CD4-positive, alpha-beta T cell (primary cell): ENCODE measurements around the gene OR10A4. TPM values are rescaled to one million over a fixed set of nuclear protein-coding genes. Genes with fewer than 3 reads are reported as not detected.

Experiments
- ATAC-seq: fragments of 200-7000 bp; cut with Tn5 transposase; one replicate; pipeline ENCODE4 v1.10.0; 2022; ENCODE audit warnings: mild to moderate bottlenecking; ENCODE audit not compliant: poor library complexity
- CTCF ChIA-PET: fragments of 350-600 bp; sonication (Branson Sonifier 250); formaldehyde crosslinking; loops from one replicate; lab custom pipeline; 2021; ENCODE audit warnings: antibody characterized with exemption, inconsistent platforms; lab: Charles Lee
- POLR2A ChIA-PET: fragments of 350-600 bp; sonication (Branson Sonifier 250); formaldehyde crosslinking; loops from one replicate; lab custom pipeline; 2021; ENCODE audit warnings: antibody characterized with exemption, inconsistent platforms; lab: Charles Lee
- DNase-seq, 14 experiments: peaks; one replicate each; pipeline ENCODE4 v3.0.0-alpha.2; 2013 to 2020; ENCODE audit warnings: mixed read lengths in 2 of 14
- H3K27ac ChIP-seq, 2 donors: one replicate each; pipeline versions ENCODE4 v1.5.1 to v1.7.0; 2013; ENCODE audit warnings: low read length in 2 of 2, low read depth in 1 of 2, mild to moderate bottlenecking in 1 of 2
- H3K27me3 ChIP-seq, 2 experiments: 1 replicate in 1 of 2; 2 replicates in 1 of 2; pipeline versions ENCODE4 v1.6.1 to v1.7.0; 2013; ENCODE audit warnings: low read length in 2 of 2, control low read depth in 1 of 2, mild to moderate bottlenecking in 1 of 2, moderate library complexity in 1 of 2; ENCODE audit not compliant: insufficient read depth in 2 of 2, control insufficient read depth in 1 of 2
- H3K36me3 ChIP-seq: one replicate; pipeline ENCODE4 v1.6.1; 2013; ENCODE audit warnings: low read length, control low read depth; ENCODE audit not compliant: insufficient read depth
- H3K4me1 ChIP-seq: one replicate; pipeline ENCODE4 v1.6.1; 2013; ENCODE audit warnings: low read length, control low read depth; ENCODE audit not compliant: insufficient read depth
- H3K4me3 ChIP-seq: one replicate; pipeline ENCODE4 v1.5.1; 2013; ENCODE audit warnings: mild to moderate bottlenecking, low read length, moderate library complexity
- H3K9me3 ChIP-seq, 2 experiments: 1 replicate in 1 of 2; 2 replicates in 1 of 2; pipeline versions ENCODE4 v1.6.1 to v1.7.0; 2013; ENCODE audit warnings: low read length in 2 of 2, mild to moderate bottlenecking in 2 of 2, control low read depth in 1 of 2, moderate library complexity in 1 of 2; ENCODE audit not compliant: control insufficient read depth in 1 of 2, insufficient read depth in 1 of 2
- H3K27ac Mint-ChIP-seq: one replicate; pipeline ENCODE4 v1.8.0; 2020; ENCODE audit warnings: mixed read lengths
- H3K27me3 Mint-ChIP-seq: one replicate; pipeline ENCODE4 v1.8.0; 2021; ENCODE audit warnings: mixed read lengths
- H3K36me3 Mint-ChIP-seq: one replicate; pipeline ENCODE4 v1.8.0; 2021; ENCODE audit warnings: low read depth, mixed read lengths
- H3K4me1 Mint-ChIP-seq: one replicate; pipeline ENCODE4 v1.8.0; 2021; ENCODE audit warnings: low read depth, mixed read lengths
- H3K4me3 Mint-ChIP-seq: one replicate; pipeline ENCODE4 v1.8.0; 2020; ENCODE audit warnings: mild to moderate bottlenecking, mixed read lengths
- H3K9me3 Mint-ChIP-seq: one replicate; pipeline ENCODE4 v1.8.0; 2020; ENCODE audit warnings: mixed read lengths
- intact Hi-C, 2 experiments: fragments of 100-400 bp; cut with DNase I in 1 of 2; cut with micrococcal nuclease in 1 of 2; formaldehyde crosslinking; loops; one replicate each; pipeline versions ENCODE4 v1.15.1 to v1.9.0; 2023 to 2025; cut with DNase I, micrococcal nuclease
- total RNA-seq, 174 experiments: library from RNA in 2 of 174; stranded (reverse) in 2 of 174; gene quantifications; one replicate each; pipeline ENCODE4 v1.2.3 and lab custom pipeline; 2021 to 2026
- TF ChIP-seq, protein P1 (sequence below): fragments of 200-600 bp; IDR thresholded peaks from one replicate; pipeline ENCODE4 v1.8.0; 2022; ENCODE audit warnings: antibody characterized with exemption, mild to moderate bottlenecking

Gene OR10A4
- total RNA-seq, 2 experiments from 2014 or later = not detected

GRCh38 chr11:6889835-6890234 is 13.4 kb downstream of the OR10A4 start:
- POLR2A ChIA-PET = no interaction called here
- H3K4me3 Mint-ChIP-seq = no peak overlapping the region
- DNase-seq (no peak), ATAC-seq (no peak)
- H3K4me1 ChIP-seq = no peaks in the 10 kb centered on the region
- no peak overlapping the region for H3K27ac Mint-ChIP-seq
- peaks cover 4% of the 10 kb centered on the region for H3K27me3 Mint-ChIP-seq
- H3K27me3 ChIP-seq = no peaks in the 10 kb centered on the region
- intact Hi-C loops = no loop called here
- no peaks in the 10 kb centered on the region for H3K36me3 ChIP-seq
- no peak overlapping the region for H3K4me3 ChIP-seq
- CTCF ChIA-PET = interaction anchor here (1.2 kb wide), 1 partner anchor 10 kb away, joined by 4 read pairs; no protein-coding TSS in a partner anchor
- TF ChIP-seq, protein P1, sequence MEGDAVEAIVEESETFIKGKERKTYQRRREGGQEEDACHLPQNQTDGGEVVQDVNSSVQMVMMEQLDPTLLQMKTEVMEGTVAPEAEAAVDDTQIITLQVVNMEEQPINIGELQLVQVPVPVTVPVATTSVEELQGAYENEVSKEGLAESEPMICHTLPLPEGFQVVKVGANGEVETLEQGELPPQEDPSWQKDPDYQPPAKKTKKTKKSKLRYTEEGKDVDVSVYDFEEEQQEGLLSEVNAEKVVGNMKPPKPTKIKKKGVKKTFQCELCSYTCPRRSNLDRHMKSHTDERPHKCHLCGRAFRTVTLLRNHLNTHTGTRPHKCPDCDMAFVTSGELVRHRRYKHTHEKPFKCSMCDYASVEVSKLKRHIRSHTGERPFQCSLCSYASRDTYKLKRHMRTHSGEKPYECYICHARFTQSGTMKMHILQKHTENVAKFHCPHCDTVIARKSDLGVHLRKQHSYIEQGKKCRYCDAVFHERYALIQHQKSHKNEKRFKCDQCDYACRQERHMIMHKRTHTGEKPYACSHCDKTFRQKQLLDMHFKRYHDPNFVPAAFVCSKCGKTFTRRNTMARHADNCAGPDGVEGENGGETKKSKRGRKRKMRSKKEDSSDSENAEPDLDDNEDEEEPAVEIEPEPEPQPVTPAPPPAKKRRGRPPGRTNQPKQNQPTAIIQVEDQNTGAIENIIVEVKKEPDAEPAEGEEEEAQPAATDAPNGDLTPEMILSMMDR = no peak
- peaks cover 0 to 6% of the 10 kb centered on the region in 2 experiments for H3K9me3 ChIP-seq
- no peaks in the 10 kb centered on the region for H3K36me3 Mint-ChIP-seq
- peaks cover 3% of the 10 kb centered on the region for H3K9me3 Mint-ChIP-seq
- H3K27ac ChIP-seq = no peak overlapping the region
- H3K4me1 Mint-ChIP-seq = no peaks in the 10 kb centered on the region

- POLR2A ChIA-PET = no interaction called here
Observed at GRCh38 chr11:6892400-6892799, 16.0 kb downstream of the OR10A4 start, which contains the start of gene OR2D2. Gene OR2D2, minus strand, starts transcription at chr11:6892500. Its CDS starts 0 bp downstream, at chr11:6892500.

DNA sequence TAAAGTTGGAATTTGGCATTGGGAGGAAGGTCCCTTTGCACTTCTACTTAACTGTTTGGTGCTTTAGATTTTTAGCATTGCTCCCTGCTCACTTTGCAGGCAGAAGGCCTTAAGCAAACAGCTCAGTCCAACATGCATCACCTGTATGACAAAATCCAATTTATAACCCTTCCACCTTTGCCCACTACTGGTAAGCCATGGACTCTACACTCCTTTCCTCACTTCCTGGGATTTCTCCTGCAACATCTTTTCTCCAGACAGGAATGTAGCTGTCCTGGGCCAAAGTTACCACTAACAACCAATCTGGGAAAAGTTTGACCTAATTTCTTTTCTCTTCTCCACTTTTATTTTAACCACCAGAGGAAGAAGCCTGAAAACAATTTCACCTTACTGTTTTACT is 17.7 kb downstream of the OR10A4 start:
- Mint-ChIP-seq H3K36me3 (no peaks in the 10 kb centered on the region), H3K4me1 (no peaks in the 10 kb centered on the region), H3K4me3 (no peak overlapping the region), H3K27me3 (peaks cover 18% of the 10 kb centered on the region), H3K27ac (no peak overlapping the region), H3K9me3 (no peaks in the 10 kb centered on the region)
- Histone ChIP-seq H3K9me3 (peaks cover 0 to under 1% of the 10 kb centered on the region in 2 experiments), H3K36me3 (no peaks in the 10 kb centered on the region), H3K27me3 (no peaks in the 10 kb centered on the region), H3K27ac (no peak overlapping the region), H3K4me1 (no peaks in the 10 kb centered on the region), H3K4me3 (no peak overlapping the region)
- ChIA-PET CTCF (no interaction called here), POLR2A (no interaction called here)
- TF ChIP-seq, protein P1 = no peak
- intact Hi-C loops = no loop called here
- no peak for DNase-seq
- no peak for ATAC-seq

More at GRCh38 chr11:6892400-6892799, 16.0 kb downstream of the OR10A4 start, which contains the start of gene OR2D2:
- peaks cover 8% of the 10 kb centered on the region for H3K27me3 Mint-ChIP-seq
- H3K27me3 ChIP-seq = no peaks in the 10 kb centered on the region
- no peaks in the 10 kb centered on the region for H3K36me3 Mint-ChIP-seq
- H3K27ac Mint-ChIP-seq = no peak within 1 kb of the TSS
- no peaks in the 10 kb centered on the region for H3K9me3 Mint-ChIP-seq
- no peaks in the 10 kb centered on the region for H3K4me1 ChIP-seq
- ATAC-seq (no peak), DNase-seq (no peak)
- intact Hi-C loops = no loop called here
- TF ChIP-seq, protein P1 = no peak
- H3K27ac ChIP-seq = no peak within 1 kb of the TSS
- H3K36me3 ChIP-seq = no peaks in the 10 kb centered on the region
- no peak within 1 kb of the TSS for H3K4me3 ChIP-seq
- H3K4me3 Mint-ChIP-seq = no peak within 1 kb of the TSS
- CTCF ChIA-PET = no interaction called here
- H3K4me1 Mint-ChIP-seq = no peaks in the 10 kb centered on the region
- H3K9me3 ChIP-seq = peaks cover 0 to 6% of the 10 kb centered on the region in 2 experiments
